DND-41 (cell line): ENCODE results near the gene SPECC1.

Experiments
- ATAC-seq: fragments of 200-7000 bp; cut with Tn5 transposase; 3 replicates; pipeline ENCODE4 v1.9.1; 2021; ENCODE audit warnings: low read depth; ENCODE audit not compliant: insufficient read depth
- DNase-seq: peaks from one replicate; pipeline ENCODE4 v3.0.0-alpha.2; 2020
- H2AFZ ChIP-seq: 2 replicates; pipeline ENCODE4 v1.6.0; 2012; ENCODE audit warnings: low read depth, low read length
- H3K27ac ChIP-seq: 2 replicates; pipeline ENCODE4 v1.5.1; 2012; ENCODE audit warnings: low read length, inconsistent platforms
- H3K27me3 ChIP-seq: fragments of 200-600 bp; sonication (generic); 2 replicates; pipeline ENCODE4 v1.6.0; 2012; ENCODE audit warnings: low read length, mild to moderate bottlenecking, inconsistent platforms; ENCODE audit not compliant: insufficient read depth, poor library complexity
- H3K36me3 ChIP-seq: 2 replicates; pipeline ENCODE4 v1.5.1; 2012; ENCODE audit warnings: low read length, inconsistent platforms; ENCODE audit not compliant: insufficient read depth
- H3K4me1 ChIP-seq: 2 replicates; pipeline ENCODE4 v1.5.1; 2012; ENCODE audit warnings: mild to moderate bottlenecking, low read length; ENCODE audit not compliant: insufficient read depth
- H3K4me2 ChIP-seq: 2 replicates; pipeline ENCODE4 v1.6.0; 2012; ENCODE audit warnings: mild to moderate bottlenecking, moderate library complexity, low read length, inconsistent platforms; ENCODE audit not compliant: insufficient read depth
- H3K4me3 ChIP-seq, 2 experiments: fragments of 200-600 bp in 1 of 2; shearing (Covaris generic) in 1 of 2; 2 replicates each; pipeline ENCODE4 v1.5.1; 2012 to 2016; ENCODE audit warnings: inconsistent platforms in 2 of 2, low read length in 2 of 2, mild to moderate bottlenecking in 2 of 2, low read depth in 1 of 2, moderate library complexity in 1 of 2
- H3K79me2 ChIP-seq: 2 replicates; pipeline ENCODE4 v1.6.0; 2012; ENCODE audit warnings: low read length, inconsistent platforms; ENCODE audit not compliant: insufficient read depth
- H3K9ac ChIP-seq: 2 replicates; pipeline ENCODE4 v1.6.0; 2012; ENCODE audit warnings: low read depth, mild to moderate bottlenecking, inconsistent platforms, low read length, moderate library complexity
- H3K9me3 ChIP-seq: 2 replicates; pipeline ENCODE4 v1.5.1; 2012; ENCODE audit warnings: low read length, moderate library complexity, mild to moderate bottlenecking, inconsistent platforms; ENCODE audit not compliant: insufficient read depth, severe bottlenecking
- H4K20me1 ChIP-seq: 2 replicates; pipeline ENCODE4 v1.6.0; 2012; ENCODE audit warnings: low read length; ENCODE audit not compliant: insufficient read depth
- EZH2 ChIP-seq: IDR thresholded peaks from 3 replicates; pipeline ENCODE4 v1.6.1; 2012; ENCODE audit warnings: borderline replicate concordance, low read depth, mild to moderate bottlenecking, moderate library complexity, low read length, inconsistent platforms; ENCODE audit not compliant: severe bottlenecking
- TF ChIP-seq, protein P1 (sequence below): IDR thresholded peaks from 2 replicates; pipeline ENCODE4 v1.5.1; 2012; ENCODE audit warnings: borderline replicate concordance, low read length, moderate library complexity, mild to moderate bottlenecking; ENCODE audit not compliant: poor library complexity, severe bottlenecking; ENCODE audit errors: extremely low read depth

Gene SPECC1

DNA sequence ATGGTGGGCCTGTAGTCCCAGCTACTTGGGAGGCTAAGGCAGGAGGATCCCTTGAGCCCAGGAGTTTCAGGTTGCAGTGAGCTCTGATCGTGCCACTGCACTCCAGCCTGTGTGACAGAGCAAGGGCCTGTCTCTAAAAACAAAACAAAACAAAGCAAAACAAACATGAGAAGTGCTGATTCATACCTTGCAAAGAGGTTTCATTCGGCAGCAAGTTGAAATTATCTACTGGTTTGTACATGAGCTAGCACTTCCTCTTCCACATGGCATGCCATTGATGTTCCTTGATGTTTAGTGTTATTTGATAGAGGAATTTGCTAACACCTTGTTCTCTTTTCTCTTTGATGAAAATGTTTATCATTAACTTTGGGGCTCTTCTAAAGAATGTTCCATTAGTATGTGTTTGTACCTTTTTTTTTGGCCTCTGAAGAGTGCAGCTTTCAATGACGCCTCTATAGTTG is 50.6 kb downstream of the SPECC1 start:
- Histone ChIP-seq H3K9ac (no peak overlapping the region), H2AFZ (no peak overlapping the region), H3K36me3 (no peaks in the 10 kb centered on the region), H3K4me2 (no peak overlapping the region), H3K27ac (no peak overlapping the region), H3K27me3 (peaks cover 8% of the 10 kb centered on the region), H4K20me1 (no peaks in the 10 kb centered on the region), H3K4me1 (no peaks in the 10 kb centered on the region), H3K79me2 (no peaks in the 10 kb centered on the region), H3K4me3 (no peak overlapping the region), H3K9me3 (no peaks in the 10 kb centered on the region)
- TF ChIP-seq EZH2: no peak
- TF ChIP-seq, protein P1, sequence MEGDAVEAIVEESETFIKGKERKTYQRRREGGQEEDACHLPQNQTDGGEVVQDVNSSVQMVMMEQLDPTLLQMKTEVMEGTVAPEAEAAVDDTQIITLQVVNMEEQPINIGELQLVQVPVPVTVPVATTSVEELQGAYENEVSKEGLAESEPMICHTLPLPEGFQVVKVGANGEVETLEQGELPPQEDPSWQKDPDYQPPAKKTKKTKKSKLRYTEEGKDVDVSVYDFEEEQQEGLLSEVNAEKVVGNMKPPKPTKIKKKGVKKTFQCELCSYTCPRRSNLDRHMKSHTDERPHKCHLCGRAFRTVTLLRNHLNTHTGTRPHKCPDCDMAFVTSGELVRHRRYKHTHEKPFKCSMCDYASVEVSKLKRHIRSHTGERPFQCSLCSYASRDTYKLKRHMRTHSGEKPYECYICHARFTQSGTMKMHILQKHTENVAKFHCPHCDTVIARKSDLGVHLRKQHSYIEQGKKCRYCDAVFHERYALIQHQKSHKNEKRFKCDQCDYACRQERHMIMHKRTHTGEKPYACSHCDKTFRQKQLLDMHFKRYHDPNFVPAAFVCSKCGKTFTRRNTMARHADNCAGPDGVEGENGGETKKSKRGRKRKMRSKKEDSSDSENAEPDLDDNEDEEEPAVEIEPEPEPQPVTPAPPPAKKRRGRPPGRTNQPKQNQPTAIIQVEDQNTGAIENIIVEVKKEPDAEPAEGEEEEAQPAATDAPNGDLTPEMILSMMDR: no peak
- DNase-seq: no peak
- ATAC-seq: no peak

DNA sequence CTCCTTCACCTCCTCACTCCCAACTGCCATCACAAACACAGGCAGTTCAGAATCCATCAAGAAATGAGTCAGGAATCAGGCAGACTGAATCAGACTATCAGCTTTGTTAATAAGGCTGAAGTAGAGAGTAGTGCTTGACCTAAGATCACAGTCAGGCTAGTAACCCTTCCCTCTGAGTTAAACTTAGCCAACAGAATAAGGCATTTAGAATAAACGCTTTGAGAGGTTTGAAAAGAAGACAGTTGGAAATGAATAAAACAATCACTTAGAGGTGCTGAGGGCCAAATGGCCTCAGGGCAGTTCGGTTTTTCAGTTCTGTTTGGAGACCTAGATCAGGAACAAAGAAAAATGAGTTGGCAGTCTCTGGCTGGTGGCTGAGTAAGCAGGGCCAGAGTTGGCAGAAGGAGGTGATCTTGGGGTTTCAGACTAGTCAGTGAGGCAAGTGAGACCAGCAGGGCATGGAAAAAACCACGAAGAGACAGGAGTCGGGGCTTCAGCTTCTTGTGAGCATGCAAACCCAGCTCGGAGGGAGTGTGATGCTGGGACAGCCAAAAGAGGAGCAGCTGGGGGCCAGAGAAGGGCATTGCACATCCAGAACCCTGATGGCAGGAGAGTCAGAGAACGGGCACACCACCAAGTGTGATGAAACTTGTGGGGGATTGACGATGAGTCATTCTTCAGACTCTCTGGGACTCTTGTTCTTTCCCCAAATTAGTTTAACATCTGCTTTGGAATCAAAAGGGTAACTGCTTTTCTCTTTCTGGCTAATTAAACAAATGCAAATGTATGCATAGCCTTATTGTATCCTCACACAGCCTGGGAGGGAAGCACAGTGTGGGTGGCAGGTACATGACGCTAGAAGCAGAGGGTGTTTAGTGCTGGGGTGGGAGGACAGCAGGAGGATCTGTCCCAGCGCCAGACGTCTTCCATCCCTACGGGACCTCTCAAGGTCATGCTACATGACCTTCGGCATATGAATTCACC is 54.8 kb downstream of the SPECC1 start:
- Histone ChIP-seq H3K27me3 (peaks cover 8% of the 10 kb centered on the region), H3K4me3 (no peak overlapping the region), H3K9ac (no peak overlapping the region), H3K9me3 (no peaks in the 10 kb centered on the region), H3K27ac (no peak overlapping the region), H3K4me1 (no peaks in the 10 kb centered on the region), H3K79me2 (no peaks in the 10 kb centered on the region), H3K36me3 (no peaks in the 10 kb centered on the region), H3K4me2 (no peak overlapping the region), H2AFZ (no peak overlapping the region), H4K20me1 (no peaks in the 10 kb centered on the region)
- ATAC-seq (no peak), DNase-seq (no peak)
- TF ChIP-seq, protein P1: no peak
- no peak for TF ChIP-seq EZH2

DNA sequence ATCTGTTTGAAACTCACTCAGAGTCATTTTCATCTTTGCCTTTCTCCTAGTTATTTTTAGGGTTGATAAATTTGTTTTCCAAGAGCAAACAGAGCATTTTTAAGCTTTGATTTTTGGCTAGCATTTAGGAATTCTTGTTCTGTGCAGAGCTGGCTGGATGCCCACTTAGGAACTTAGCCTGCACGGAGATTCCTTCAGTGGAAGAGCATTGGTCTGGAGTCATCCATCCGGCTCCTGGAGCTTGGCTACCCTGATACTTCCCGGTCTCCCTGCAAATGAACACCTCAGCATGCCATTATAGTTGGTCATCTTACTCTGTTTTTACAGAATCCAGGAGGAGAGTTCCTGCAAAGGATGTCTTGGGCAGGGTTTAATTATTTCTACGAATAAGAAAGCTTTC is 57.1 kb downstream of the SPECC1 start:
- no peak for DNase-seq

More for the DNA sequence above, 57.1 kb downstream of the SPECC1 start:
- no peak overlapping the region for H3K4me3 ChIP-seq
- H3K9ac ChIP-seq: no peak overlapping the region
- H3K36me3 ChIP-seq: no peaks in the 10 kb centered on the region
- H3K4me1 ChIP-seq: no peaks in the 10 kb centered on the region
- no peak overlapping the region for H3K4me2 ChIP-seq
- H2AFZ ChIP-seq: no peak overlapping the region
- no peaks in the 10 kb centered on the region for H4K20me1 ChIP-seq
- no peaks in the 10 kb centered on the region for H3K79me2 ChIP-seq
- H3K27me3 ChIP-seq: peaks cover 8% of the 10 kb centered on the region
- no peak overlapping the region for H3K27ac ChIP-seq
- H3K9me3 ChIP-seq: no peaks in the 10 kb centered on the region
- TF ChIP-seq, protein P1: no peak
- no peak for TF ChIP-seq EZH2
- no peak for ATAC-seq
